ENCODE results near the gene LFNG.

Gene LFNG

DNA sequence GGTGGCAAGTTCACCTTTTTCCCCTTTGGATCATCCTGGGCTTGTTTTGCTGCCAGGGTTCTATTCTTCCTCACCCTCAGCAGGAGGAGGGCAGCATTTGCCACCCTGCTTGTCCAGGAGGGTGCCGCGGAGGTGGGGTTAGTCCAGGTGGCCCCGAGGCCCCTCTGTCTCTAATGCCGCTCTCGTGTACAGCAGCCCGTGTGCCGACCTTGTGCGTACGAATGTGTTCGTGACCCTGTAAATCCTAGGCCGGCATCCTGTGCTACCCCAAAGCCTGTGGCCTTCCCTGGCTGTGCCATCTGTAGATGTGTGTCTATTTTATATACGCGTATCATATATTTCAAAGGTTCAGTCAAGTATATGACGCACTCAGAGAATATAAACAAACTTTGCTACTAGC lies 49.8 kb downstream of the LFNG start:
- peaks cover 12 to 25% of the 10 kb centered on the region in 2 donors for H3K36me3 ChIP-seq (ENCODE audit: control insufficient read depth in 2 of 2, insufficient read depth in 2 of 2, low read length in 2 of 2)
- H3K27ac ChIP-seq (ENCODE audit: low read length): no peak overlapping the region
- H3K9ac ChIP-seq (ENCODE audit: low read length in 2 of 2): no peak overlapping the region
- H3K4me1 ChIP-seq (ENCODE audit: control insufficient read depth, insufficient read depth, low read length): peaks cover 2% of the 10 kb centered on the region
- H3K4me3 ChIP-seq (ENCODE audit: low read length in 2 of 2): no peak overlapping the region
- H3K9me3 ChIP-seq (ENCODE audit: control insufficient read depth in 2 of 2, low read length in 2 of 2): no peaks in the 10 kb centered on the region
- no peaks in the 10 kb centered on the region for H3K27me3 ChIP-seq (ENCODE audit: control insufficient read depth in 1 of 2, insufficient read depth in 2 of 2, low read length in 2 of 2)

DNA sequence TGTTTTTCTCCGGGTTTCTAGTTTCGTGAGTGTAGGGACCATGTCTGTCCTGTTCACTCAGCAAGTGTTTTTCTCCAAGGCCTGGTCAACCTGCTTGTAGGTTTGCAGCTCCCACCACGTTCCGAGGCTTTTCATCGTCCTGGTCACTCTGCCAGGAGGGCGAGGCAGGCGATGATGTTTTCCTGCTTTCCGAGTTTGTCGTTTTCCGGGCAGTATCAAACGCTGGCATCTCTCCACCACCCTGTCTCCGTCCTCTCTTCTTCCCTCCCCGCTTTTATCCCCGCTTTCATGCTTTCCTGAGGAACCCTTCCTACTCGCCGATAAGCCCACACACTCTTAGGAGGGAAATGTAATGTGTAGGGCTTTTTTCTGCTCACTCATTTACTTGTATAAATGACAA lies 50.4 kb downstream of the LFNG start:
- H3K27ac ChIP-seq (ENCODE audit: low read length): no peak overlapping the region
- H3K36me3 ChIP-seq (ENCODE audit: control insufficient read depth in 2 of 2, insufficient read depth in 2 of 2, low read length in 2 of 2): peaks cover 16 to 27% of the 10 kb centered on the region in 2 donors
- no peak overlapping the region for H3K4me3 ChIP-seq (ENCODE audit: low read length in 2 of 2)
- no peaks in the 10 kb centered on the region for H3K27me3 ChIP-seq (ENCODE audit: control insufficient read depth in 1 of 2, insufficient read depth in 2 of 2, low read length in 2 of 2)
- peaks cover 2% of the 10 kb centered on the region for H3K4me1 ChIP-seq (ENCODE audit: control insufficient read depth, insufficient read depth, low read length)
- no peak overlapping the region for H3K9ac ChIP-seq (ENCODE audit: low read length in 2 of 2)
- H3K9me3 ChIP-seq (ENCODE audit: control insufficient read depth in 2 of 2, low read length in 2 of 2): no peaks in the 10 kb centered on the region

DNA sequence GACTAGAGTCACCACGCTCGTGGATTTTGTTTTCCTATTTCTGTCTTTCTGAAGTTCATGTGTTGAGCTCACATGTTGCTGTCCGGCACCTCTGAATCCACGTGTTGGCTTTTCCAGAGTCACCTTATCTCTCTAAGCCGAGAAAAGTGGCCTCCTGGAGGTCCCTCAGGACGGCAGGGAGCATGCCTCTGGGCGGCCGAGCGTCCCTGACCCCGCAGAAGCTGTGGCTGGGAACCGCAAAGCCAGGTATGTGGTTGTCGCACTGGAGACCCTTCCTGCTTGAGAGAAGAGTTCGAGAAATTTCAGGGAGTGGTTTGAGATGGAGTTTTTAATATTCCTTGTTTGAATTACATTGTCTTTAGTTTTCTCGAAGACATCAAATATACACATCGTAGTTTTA lies 51.8 kb downstream of the LFNG start:
- Histone ChIP-seq H3K36me3 (ENCODE audit: control insufficient read depth in 2 of 2, insufficient read depth in 2 of 2, low read length in 2 of 2) (peaks cover 22 to 31% of the 10 kb centered on the region in 2 donors), H3K4me3 (ENCODE audit: low read length in 2 of 2) (no peak overlapping the region), H3K4me1 (ENCODE audit: control insufficient read depth, insufficient read depth, low read length) (peaks cover 2% of the 10 kb centered on the region), H3K27ac (ENCODE audit: low read length) (no peak overlapping the region), H3K9me3 (ENCODE audit: control insufficient read depth in 2 of 2, low read length in 2 of 2) (no peaks in the 10 kb centered on the region), H3K9ac (ENCODE audit: low read length in 2 of 2) (no peak overlapping the region), H3K27me3 (ENCODE audit: control insufficient read depth in 1 of 2, insufficient read depth in 2 of 2, low read length in 2 of 2) (no peaks in the 10 kb centered on the region)

DNA sequence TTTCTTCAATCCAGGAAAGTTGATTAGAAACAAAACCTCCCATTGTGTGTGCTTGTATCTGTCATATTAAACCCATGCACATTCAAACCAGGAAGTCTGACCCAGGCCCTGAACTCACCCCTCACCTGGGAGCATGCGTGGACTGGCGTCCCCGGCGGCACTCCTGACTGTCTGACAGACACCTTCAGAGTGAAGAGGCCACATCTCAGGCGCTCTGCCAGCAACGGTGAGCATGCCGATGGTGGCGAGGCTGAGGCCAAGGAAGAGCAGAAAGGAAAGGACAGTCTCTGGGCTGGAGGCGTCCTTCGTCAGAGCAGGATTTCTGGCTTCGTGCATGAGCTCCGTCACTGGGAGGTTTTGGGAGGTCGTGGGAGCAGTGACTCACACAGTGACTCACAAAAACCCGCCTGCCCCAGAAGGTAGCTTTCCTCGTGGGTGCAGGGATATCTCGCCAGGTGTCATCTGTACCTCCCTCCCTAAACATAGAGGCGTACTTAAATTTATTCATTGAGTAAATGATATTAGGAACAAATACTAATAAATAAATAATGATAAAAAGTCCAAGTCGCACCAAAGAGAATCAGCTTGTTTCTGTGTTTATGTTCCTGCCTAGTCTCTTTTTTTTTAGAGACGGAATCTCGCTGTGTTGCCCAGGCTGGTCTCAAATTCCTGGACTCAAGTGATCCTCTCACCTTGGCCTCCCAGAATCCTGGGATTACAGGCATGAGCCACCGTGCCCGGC lies 52.7 kb downstream of the LFNG start:
- Histone ChIP-seq H3K4me3 (ENCODE audit: low read length in 2 of 2) (no peak overlapping the region), H3K27ac (ENCODE audit: low read length) (no peak overlapping the region), H3K36me3 (ENCODE audit: control insufficient read depth in 2 of 2, insufficient read depth in 2 of 2, low read length in 2 of 2) (peaks cover 22 to 31% of the 10 kb centered on the region in 2 donors), H3K9ac (ENCODE audit: low read length in 2 of 2) (no peak overlapping the region), H3K9me3 (ENCODE audit: control insufficient read depth in 2 of 2, low read length in 2 of 2) (no peaks in the 10 kb centered on the region), H3K27me3 (ENCODE audit: control insufficient read depth in 1 of 2, insufficient read depth in 2 of 2, low read length in 2 of 2) (no peaks in the 10 kb centered on the region), H3K4me1 (ENCODE audit: control insufficient read depth, insufficient read depth, low read length) (peaks cover 2% of the 10 kb centered on the region)

DNA sequence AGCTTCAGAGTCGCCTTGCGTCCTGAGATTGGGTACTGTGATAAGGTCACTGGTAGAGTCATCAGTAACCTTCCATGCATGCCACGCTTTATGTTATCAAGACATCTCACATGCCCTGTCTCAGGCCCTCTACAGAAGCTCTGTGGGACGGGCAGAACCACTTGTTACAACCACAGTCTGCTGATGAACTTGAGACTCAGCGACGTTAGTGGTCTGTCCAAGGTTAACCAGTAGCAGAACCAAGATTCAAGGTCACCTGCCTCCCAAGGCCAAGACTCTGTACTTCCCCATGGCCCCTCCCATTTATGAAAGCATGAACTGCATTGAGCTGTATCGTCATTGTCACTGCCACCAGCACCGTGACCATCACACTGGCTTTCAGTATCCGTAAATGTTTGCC lies 54.2 kb downstream of the LFNG start:
- H3K9me3 ChIP-seq (ENCODE audit: control insufficient read depth in 2 of 2, low read length in 2 of 2): no peaks in the 10 kb centered on the region
- peaks cover 22 to 35% of the 10 kb centered on the region in 2 donors for H3K36me3 ChIP-seq (ENCODE audit: control insufficient read depth in 2 of 2, insufficient read depth in 2 of 2, low read length in 2 of 2)
- no peak overlapping the region for H3K9ac ChIP-seq (ENCODE audit: low read length in 2 of 2)
- no peaks in the 10 kb centered on the region for H3K27me3 ChIP-seq (ENCODE audit: control insufficient read depth in 1 of 2, insufficient read depth in 2 of 2, low read length in 2 of 2)
- no peak overlapping the region for H3K27ac ChIP-seq (ENCODE audit: low read length)
- no peak overlapping the region for H3K4me3 ChIP-seq (ENCODE audit: low read length in 2 of 2)
- H3K4me1 ChIP-seq (ENCODE audit: control insufficient read depth, insufficient read depth, low read length): no peaks in the 10 kb centered on the region

DNA sequence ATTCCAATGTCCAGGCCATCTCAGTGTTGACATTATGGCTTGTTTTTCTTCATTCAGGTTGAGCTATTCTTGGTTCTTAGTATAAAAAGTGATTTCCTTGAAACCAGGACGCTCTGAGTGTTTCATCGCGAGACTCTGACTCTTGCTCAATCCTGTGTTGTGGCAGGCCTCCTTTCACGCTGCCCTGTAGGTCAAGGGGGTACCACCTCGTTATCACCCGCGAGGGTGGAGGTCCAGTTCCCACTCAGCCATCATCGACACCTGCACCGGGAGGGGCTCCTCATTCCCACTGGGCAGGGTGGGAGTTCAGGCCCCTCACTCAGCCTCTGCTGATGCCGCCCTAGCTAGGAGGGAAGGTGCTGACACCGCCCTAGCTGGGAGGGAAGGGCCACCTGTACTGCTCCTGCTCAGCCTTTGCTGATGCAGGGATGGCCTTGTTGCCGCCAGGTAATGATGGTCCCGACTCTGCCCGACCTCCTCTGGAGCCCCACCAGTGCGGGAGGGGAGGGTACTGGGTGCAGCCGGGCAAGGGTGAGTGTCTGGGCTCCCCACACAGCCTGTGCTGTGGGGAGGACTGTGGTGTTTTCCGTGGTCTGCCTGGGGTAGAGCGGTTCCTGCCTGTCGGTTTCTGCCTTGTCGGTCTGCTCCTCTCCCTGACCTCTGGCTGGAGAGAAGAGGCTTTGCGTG lies 55.6 kb downstream of the LFNG start:
- H3K4me1 ChIP-seq (ENCODE audit: control insufficient read depth, insufficient read depth, low read length): no peaks in the 10 kb centered on the region
- no peak overlapping the region for H3K9ac ChIP-seq (ENCODE audit: low read length in 2 of 2)
- peaks cover 25 to 35% of the 10 kb centered on the region in 2 donors for H3K36me3 ChIP-seq (ENCODE audit: control insufficient read depth in 2 of 2, insufficient read depth in 2 of 2, low read length in 2 of 2)
- no peaks in the 10 kb centered on the region for H3K27me3 ChIP-seq (ENCODE audit: control insufficient read depth in 1 of 2, insufficient read depth in 2 of 2, low read length in 2 of 2)
- H3K27ac ChIP-seq (ENCODE audit: low read length): no peak overlapping the region
- no peak overlapping the region for H3K4me3 ChIP-seq (ENCODE audit: low read length in 2 of 2)
- no peaks in the 10 kb centered on the region for H3K9me3 ChIP-seq (ENCODE audit: control insufficient read depth in 2 of 2, low read length in 2 of 2)

DNA sequence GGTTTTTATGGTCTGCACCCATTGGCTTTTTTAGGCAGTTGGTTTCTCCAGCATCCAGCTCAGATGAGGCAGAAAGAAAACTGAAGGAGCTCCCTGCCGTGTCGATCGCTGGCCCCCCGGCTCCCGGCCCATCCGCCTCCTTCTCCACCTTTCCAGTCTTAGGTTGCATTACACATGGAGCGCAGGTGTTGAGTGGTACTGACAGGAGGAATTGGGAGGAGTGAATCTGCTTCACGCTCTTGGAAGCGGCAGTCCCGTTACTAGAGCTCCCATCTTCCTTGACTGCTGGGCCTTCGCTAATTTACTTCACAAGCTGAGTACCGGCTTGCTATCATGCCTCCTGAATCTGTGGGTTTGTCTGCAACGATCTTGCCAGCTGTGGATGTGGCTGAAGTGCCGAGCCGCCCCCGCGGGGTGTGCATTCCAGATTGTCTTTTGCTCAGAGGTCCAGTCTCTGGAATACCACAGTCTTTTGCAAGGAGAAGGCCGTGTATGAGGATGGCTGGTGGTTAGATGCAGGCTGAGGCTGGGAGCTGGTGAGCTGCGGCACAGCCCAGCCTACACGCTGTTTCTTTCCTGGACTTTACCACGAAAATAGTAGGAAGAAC lies 56.3 kb downstream of the LFNG start:
- Histone ChIP-seq H3K4me3 (ENCODE audit: low read length in 2 of 2) (no peak overlapping the region), H3K36me3 (ENCODE audit: control insufficient read depth in 2 of 2, insufficient read depth in 2 of 2, low read length in 2 of 2) (peaks cover 25 to 35% of the 10 kb centered on the region in 2 donors)

DNA sequence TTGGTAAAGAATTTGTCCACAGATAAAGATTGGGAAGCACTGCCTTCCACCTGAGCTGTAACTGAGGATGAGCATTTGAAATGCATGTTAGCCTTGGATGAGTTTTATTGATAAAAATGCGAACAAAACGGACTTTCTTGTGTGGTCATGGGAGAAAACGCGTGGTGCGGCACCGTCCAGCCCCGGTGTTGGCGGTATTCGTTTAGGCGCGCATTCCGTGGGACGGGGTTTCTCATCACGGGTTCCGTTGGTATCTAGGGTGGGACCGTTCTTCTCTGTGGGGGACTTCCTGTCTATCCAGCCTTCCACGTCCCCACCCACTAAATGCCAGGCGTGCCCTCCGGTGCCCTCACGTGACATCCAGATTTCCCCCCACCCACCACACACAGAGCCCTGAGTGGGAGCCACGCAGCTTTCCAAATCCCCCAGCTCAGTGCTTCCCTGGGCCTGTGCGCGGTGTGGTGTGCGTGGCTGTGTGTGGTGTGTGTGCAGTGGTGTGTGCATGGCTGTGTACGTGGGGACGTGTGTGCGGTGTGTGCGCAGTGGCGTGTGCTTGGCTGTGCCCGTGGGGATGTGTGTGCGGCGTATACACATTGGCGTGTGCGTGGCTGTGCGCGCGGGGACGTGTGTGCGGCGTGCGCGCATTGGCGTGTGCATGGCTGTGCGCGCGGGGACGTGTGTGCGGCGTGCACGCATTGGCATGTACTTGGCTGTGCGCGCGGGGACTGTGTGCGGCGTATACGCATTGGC lies 57.3 kb downstream of the LFNG start:
- no peaks in the 10 kb centered on the region for H3K9me3 ChIP-seq (ENCODE audit: control insufficient read depth in 2 of 2, low read length in 2 of 2)
- H3K9ac ChIP-seq (ENCODE audit: low read length in 2 of 2): no peak overlapping the region
- H3K36me3 ChIP-seq (ENCODE audit: control insufficient read depth in 2 of 2, insufficient read depth in 2 of 2, low read length in 2 of 2): peaks cover 25 to 32% of the 10 kb centered on the region in 2 donors
- H3K27me3 ChIP-seq (ENCODE audit: control insufficient read depth in 1 of 2, insufficient read depth in 2 of 2, low read length in 2 of 2): no peaks in the 10 kb centered on the region
- H3K4me3 ChIP-seq (ENCODE audit: low read length in 2 of 2): no peak overlapping the region
- no peak overlapping the region for H3K27ac ChIP-seq (ENCODE audit: low read length)
- no peaks in the 10 kb centered on the region for H3K4me1 ChIP-seq (ENCODE audit: control insufficient read depth, insufficient read depth, low read length)

More for the DNA sequence above, 56.3 kb downstream of the LFNG start:
- Histone ChIP-seq H3K9me3 (ENCODE audit: control insufficient read depth in 2 of 2, low read length in 2 of 2) (no peaks in the 10 kb centered on the region), H3K4me1 (ENCODE audit: control insufficient read depth, insufficient read depth, low read length) (no peaks in the 10 kb centered on the region), H3K27me3 (ENCODE audit: control insufficient read depth in 1 of 2, insufficient read depth in 2 of 2, low read length in 2 of 2) (no peaks in the 10 kb centered on the region), H3K9ac (ENCODE audit: low read length in 2 of 2) (no peak overlapping the region), H3K27ac (ENCODE audit: low read length) (no peak overlapping the region)
